ENCODE data around the gene PTPRN2. TPM values are rescaled to one million over a fixed set of nuclear protein-coding genes. Genes with fewer than 3 reads are reported as not detected.

Gene PTPRN2
- total RNA-seq, 5 donors from 2014 or later (not counting 1 experiment from before 2014, with no cell fraction given), result 0.60 to 1.7 (median 0.82) TPM

DNA sequence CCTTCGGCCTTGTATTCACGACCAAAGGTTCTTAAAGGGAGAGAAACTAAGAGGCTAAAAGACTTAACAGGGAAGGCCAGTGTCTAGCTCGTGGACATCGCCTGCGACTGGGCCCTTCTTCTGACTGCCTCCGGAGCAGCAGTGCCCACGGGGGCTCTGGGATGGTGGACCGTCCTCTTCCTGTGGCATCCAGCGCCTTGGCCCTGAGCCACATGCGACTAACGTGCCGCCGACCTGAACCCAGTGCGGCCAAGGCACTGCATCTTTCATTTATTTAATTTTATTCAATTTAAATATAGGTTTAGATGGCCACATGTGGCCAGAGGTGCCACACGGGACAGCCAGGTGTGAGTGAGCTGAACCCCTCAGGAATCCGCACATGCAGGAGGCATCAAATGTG is 451.7 kb downstream of the PTPRN2 start:
- H3K9me3 ChIP-seq, result no peaks in the 10 kb centered on the region
- Mint-ChIP-seq H3K36me3 (no peaks in the 10 kb centered on the region), H3K27ac (no peak overlapping the region), H3K27me3 (no peaks in the 10 kb centered on the region), H3K9me3 (no peaks in the 10 kb centered on the region), H3K4me3 (no peak overlapping the region), H3K4me1 (no peaks in the 10 kb centered on the region)
- DNase-seq, result no peak
- no peak for ATAC-seq (replicated peaks in 1 of 4)
- ChIA-PET CTCF (no interaction called here), POLR2A (no interaction called here)
- no peaks in the 10 kb centered on the region for H3K27me3 ChIP-seq (replicated peaks in 1 of 2; ENCODE audit: control insufficient read depth in 2 of 2, extremely low read depth in 1 of 2, insufficient read depth in 2 of 2, low read length in 1 of 2)
- H3K4me3 ChIP-seq (ENCODE audit: control insufficient read depth in 1 of 2, extremely low read depth in 1 of 2, low read length in 1 of 2), result no peak overlapping the region
- no peaks in the 10 kb centered on the region for H3K36me3 ChIP-seq (ENCODE audit: control insufficient read depth in 2 of 2, extremely low read depth in 1 of 2, insufficient read depth in 1 of 2, low read length in 1 of 2)
- WGBS (ENCODE audit: insufficient coverage), result 80% methylated on average over 8 of the region's 16 CpGs
- no peaks in the 10 kb centered on the region for H3K4me1 ChIP-seq (ENCODE audit: control insufficient read depth in 1 of 2, extremely low read depth in 1 of 2, insufficient read depth in 2 of 2, low read length in 2 of 2)
- no peak overlapping the region for H3K27ac ChIP-seq (ENCODE audit: low read length)

GRCh38 chr7:158134824-158135223 is 452.8 kb downstream of the PTPRN2 start:
- POLR2A ChIA-PET, result no interaction called here
- no peaks in the 10 kb centered on the region for H3K27me3 Mint-ChIP-seq
- 73% methylated on average over 2 of the region's 4 CpGs for WGBS (ENCODE audit: insufficient coverage)

DNA sequence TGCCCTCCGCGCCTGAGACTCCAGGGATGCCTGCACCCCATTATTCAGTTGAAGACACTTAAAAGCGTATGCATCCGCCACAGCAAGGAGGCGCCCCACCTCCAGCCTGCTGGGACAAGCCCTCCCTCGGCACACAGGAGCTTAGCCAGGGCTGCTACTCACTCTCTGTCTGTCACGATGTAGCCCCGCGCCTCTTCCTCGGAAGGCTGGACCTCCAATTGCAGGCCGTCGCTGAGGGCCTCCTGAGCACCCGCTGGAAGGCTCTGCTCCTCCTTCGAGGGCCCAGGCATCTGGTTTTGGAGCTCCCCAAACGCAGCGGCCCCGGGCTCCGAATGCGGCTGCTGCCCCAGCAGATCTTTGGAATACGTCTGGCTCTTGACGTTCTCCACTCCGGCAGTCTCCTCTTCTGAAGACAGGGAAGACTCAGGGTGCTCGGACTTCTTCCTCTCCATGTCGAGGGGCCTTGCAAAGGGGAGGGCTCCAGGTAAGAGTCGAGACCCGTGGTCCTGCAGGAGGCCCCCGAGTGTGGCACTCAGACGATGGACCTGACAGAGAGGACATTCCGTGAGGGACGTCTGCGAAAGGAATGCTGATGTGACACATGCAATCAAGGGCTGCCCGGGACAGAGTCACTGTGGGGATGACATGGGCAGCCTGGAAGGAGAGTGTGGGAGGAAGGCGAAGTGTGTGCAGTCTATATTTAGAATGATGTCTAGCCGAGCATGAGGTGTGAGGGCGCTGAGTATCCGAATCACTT is 453.9 kb downstream of the PTPRN2 start:
- 87% methylated on average over 31 of the region's 36 CpGs for WGBS (ENCODE audit: insufficient coverage)
- ChIA-PET POLR2A (no interaction called here), CTCF (no interaction called here)
- no peaks in the 10 kb centered on the region for H3K36me3 ChIP-seq (ENCODE audit: control insufficient read depth in 2 of 2, extremely low read depth in 1 of 2, insufficient read depth in 1 of 2, low read length in 1 of 2)
- no peak overlapping the region for H3K4me3 Mint-ChIP-seq
- no peak overlapping the region for H3K27ac ChIP-seq (ENCODE audit: low read length)
- H3K4me1 ChIP-seq (ENCODE audit: control insufficient read depth in 1 of 2, extremely low read depth in 1 of 2, insufficient read depth in 2 of 2, low read length in 2 of 2), result no peaks in the 10 kb centered on the region
- H3K4me3 ChIP-seq (ENCODE audit: control insufficient read depth in 1 of 2, extremely low read depth in 1 of 2, low read length in 1 of 2), result no peak overlapping the region
- no peaks in the 10 kb centered on the region for H3K9me3 Mint-ChIP-seq
- H3K4me1 Mint-ChIP-seq, result no peaks in the 10 kb centered on the region
- H3K9me3 ChIP-seq, result no peaks in the 10 kb centered on the region
- ATAC-seq (replicated peaks in 1 of 4) (no peak), DNase-seq (no peak)
- H3K27ac Mint-ChIP-seq, result no peak overlapping the region
- no peaks in the 10 kb centered on the region for H3K27me3 Mint-ChIP-seq
- no peaks in the 10 kb centered on the region for H3K36me3 Mint-ChIP-seq
- H3K27me3 ChIP-seq (replicated peaks in 1 of 2; ENCODE audit: control insufficient read depth in 2 of 2, extremely low read depth in 1 of 2, insufficient read depth in 2 of 2, low read length in 1 of 2), result peaks cover 0 to 3% of the 10 kb centered on the region in 2 experiments

More at GRCh38 chr7:158134824-158135223, 452.8 kb downstream of the PTPRN2 start:
- DNase-seq, result no peak
- Histone ChIP-seq H3K36me3 (ENCODE audit: control insufficient read depth in 2 of 2, extremely low read depth in 1 of 2, insufficient read depth in 1 of 2, low read length in 1 of 2) (no peaks in the 10 kb centered on the region), H3K9me3 (no peaks in the 10 kb centered on the region), H3K27ac (ENCODE audit: low read length) (no peak overlapping the region), H3K4me3 (ENCODE audit: control insufficient read depth in 1 of 2, extremely low read depth in 1 of 2, low read length in 1 of 2) (no peak overlapping the region), H3K27me3 (replicated peaks in 1 of 2; ENCODE audit: control insufficient read depth in 2 of 2, extremely low read depth in 1 of 2, insufficient read depth in 2 of 2, low read length in 1 of 2) (no peaks in the 10 kb centered on the region), H3K4me1 (ENCODE audit: control insufficient read depth in 1 of 2, extremely low read depth in 1 of 2, insufficient read depth in 2 of 2, low read length in 2 of 2) (no peaks in the 10 kb centered on the region)
- no peaks in the 10 kb centered on the region for H3K9me3 Mint-ChIP-seq
- H3K4me1 Mint-ChIP-seq, result no peaks in the 10 kb centered on the region
- ATAC-seq (replicated peaks in 1 of 4), result no peak
- no peaks in the 10 kb centered on the region for H3K36me3 Mint-ChIP-seq
- CTCF ChIA-PET, result no interaction called here
- H3K4me3 Mint-ChIP-seq, result no peak overlapping the region
- H3K27ac Mint-ChIP-seq, result no peak overlapping the region

DNA sequence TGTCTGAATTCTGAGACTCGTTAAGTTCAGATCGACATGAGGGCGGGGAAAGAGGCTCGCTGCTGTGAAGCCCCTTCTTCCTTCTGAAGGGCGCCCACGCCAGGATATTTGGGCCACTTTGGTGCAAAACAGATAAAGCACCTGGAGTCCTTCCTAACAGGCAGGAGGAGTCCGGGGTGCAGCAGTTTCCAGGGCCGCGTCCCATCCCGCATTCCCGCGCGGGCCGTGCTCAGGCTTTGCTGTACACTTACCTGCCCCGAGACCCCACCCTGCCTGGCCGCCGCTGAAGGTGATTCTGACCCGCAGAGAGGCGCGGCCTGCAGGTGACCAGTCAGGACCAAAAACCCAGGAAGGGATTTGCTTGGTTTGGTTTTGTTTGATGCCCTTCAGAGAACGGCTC is 454.6 kb downstream of the PTPRN2 start:
- DNase-seq (no peak), ATAC-seq (replicated peaks in 1 of 4) (no peak)
- peaks cover 0 to 3% of the 10 kb centered on the region in 2 experiments for H3K27me3 ChIP-seq (replicated peaks in 1 of 2; ENCODE audit: control insufficient read depth in 2 of 2, extremely low read depth in 1 of 2, insufficient read depth in 2 of 2, low read length in 1 of 2)
- no peak overlapping the region for H3K4me3 ChIP-seq (ENCODE audit: control insufficient read depth in 1 of 2, extremely low read depth in 1 of 2, low read length in 1 of 2)
- H3K27me3 Mint-ChIP-seq, result no peaks in the 10 kb centered on the region
- H3K4me1 ChIP-seq (ENCODE audit: control insufficient read depth in 1 of 2, extremely low read depth in 1 of 2, insufficient read depth in 2 of 2, low read length in 2 of 2), result no peaks in the 10 kb centered on the region
- no peak overlapping the region for H3K4me3 Mint-ChIP-seq
- no peaks in the 10 kb centered on the region for H3K36me3 Mint-ChIP-seq
- no peak overlapping the region for H3K27ac ChIP-seq (ENCODE audit: low read length)
- H3K36me3 ChIP-seq (ENCODE audit: control insufficient read depth in 2 of 2, extremely low read depth in 1 of 2, insufficient read depth in 1 of 2, low read length in 1 of 2), result no peaks in the 10 kb centered on the region
- 91% methylated on average over 20 of the region's 21 CpGs for WGBS (ENCODE audit: insufficient coverage)
- H3K9me3 ChIP-seq, result no peaks in the 10 kb centered on the region
- ChIA-PET CTCF (no interaction called here), POLR2A (no interaction called here)
- no peaks in the 10 kb centered on the region for H3K9me3 Mint-ChIP-seq
- no peaks in the 10 kb centered on the region for H3K4me1 Mint-ChIP-seq
- H3K27ac Mint-ChIP-seq, result no peak overlapping the region

DNA sequence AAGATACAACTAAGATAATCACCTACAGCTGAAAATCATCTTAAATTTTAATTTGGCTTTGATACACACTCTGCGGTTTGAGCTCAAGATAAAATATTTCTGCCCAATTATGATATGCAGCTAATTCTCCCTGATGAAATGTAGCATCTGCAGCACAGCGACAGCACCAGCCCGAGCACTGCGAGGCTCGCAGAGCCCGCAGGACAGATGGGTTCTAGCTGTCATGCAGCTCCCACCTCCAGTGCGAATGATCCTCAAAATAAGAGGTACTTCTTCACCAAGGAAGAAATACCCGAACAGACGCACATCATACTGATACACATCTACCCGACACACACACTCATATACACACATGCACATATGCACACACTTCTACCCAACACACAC is 457.6 kb downstream of the PTPRN2 start:
- WGBS (ENCODE audit: insufficient coverage), result 96% methylated on average over 9 of the region's 10 CpGs

DNA sequence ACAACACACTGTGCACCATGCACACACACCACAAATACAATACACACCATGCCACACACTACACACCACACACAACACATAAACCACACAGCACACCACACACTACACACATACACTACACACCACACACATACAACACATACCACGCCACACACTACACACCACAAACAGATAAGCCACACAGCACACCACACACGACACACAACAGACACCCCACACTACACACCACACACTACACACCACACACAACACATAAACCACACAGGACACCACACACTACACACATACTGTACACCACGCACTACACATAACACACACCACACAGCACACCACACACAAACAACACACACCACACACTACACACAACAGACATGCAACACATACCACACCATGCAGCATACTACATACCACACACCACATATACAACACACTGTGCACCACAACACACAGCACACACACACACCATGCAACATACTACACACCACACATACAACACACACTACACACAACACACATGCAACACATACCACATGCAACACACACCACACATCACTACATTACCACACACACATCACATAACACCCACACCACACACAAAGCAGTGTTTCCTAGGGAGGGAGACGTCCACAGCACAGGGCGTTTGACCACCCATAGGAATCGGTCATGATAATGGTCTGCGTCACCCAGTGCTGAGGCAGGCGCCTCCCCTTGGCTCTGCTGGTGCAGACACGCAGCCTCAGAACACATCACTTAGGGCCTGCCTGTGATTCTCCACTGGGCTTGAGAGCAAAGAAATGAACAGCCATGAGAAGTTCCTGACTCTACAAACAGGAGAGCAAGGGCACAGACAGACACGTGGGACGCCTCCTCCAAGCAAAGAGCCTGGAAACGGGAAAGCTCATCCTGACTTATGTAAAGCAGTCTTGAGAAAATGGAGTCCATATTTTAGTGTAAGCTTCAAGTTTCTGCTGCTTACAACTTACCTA is 458.3 kb downstream of the PTPRN2 start:
- ATAC-seq (replicated peaks in 1 of 4) (no peak), DNase-seq (no peak)
- Mint-ChIP-seq H3K9me3 (peaks cover 0 to 4% (median 1%) of the 10 kb centered on the region in 3 donors), H3K36me3 (no peaks in the 10 kb centered on the region), H3K4me3 (no peak overlapping the region), H3K4me1 (no peaks in the 10 kb centered on the region), H3K27me3 (no peaks in the 10 kb centered on the region), H3K27ac (no peak overlapping the region)
- no peaks in the 10 kb centered on the region for H3K9me3 ChIP-seq
- no peaks in the 10 kb centered on the region for H3K36me3 ChIP-seq (ENCODE audit: control insufficient read depth in 2 of 2, extremely low read depth in 1 of 2, insufficient read depth in 1 of 2, low read length in 1 of 2)
- H3K27me3 ChIP-seq (replicated peaks in 1 of 2; ENCODE audit: control insufficient read depth in 2 of 2, extremely low read depth in 1 of 2, insufficient read depth in 2 of 2, low read length in 1 of 2), result peaks cover 0 to 5% of the 10 kb centered on the region in 2 experiments
- H3K27ac ChIP-seq (ENCODE audit: low read length), result no peak overlapping the region
- ChIA-PET POLR2A (no interaction called here), CTCF (no interaction called here)
- 85% methylated on average over 9 of the region's 12 CpGs for WGBS (ENCODE audit: insufficient coverage)
- H3K4me3 ChIP-seq (ENCODE audit: control insufficient read depth in 1 of 2, extremely low read depth in 1 of 2, low read length in 1 of 2), result no peak overlapping the region
- no peaks in the 10 kb centered on the region for H3K4me1 ChIP-seq (ENCODE audit: control insufficient read depth in 1 of 2, extremely low read depth in 1 of 2, insufficient read depth in 2 of 2, low read length in 2 of 2)

More for the DNA sequence above, 457.6 kb downstream of the PTPRN2 start:
- no peak overlapping the region for H3K4me3 Mint-ChIP-seq
- H3K9me3 Mint-ChIP-seq, result peaks cover 0 to 4% (median 0%) of the 10 kb centered on the region in 3 donors
- no peaks in the 10 kb centered on the region for H3K9me3 ChIP-seq
- H3K4me1 ChIP-seq (ENCODE audit: control insufficient read depth in 1 of 2, extremely low read depth in 1 of 2, insufficient read depth in 2 of 2, low read length in 2 of 2), result no peaks in the 10 kb centered on the region
- ChIA-PET CTCF (interaction anchor here in 1 of 2 donors (0.6 kb wide), 1 partner anchor 1783 kb away, joined by 5 read pairs; no protein-coding TSS in a partner anchor), POLR2A (no interaction called here)
- H3K4me3 ChIP-seq (ENCODE audit: control insufficient read depth in 1 of 2, extremely low read depth in 1 of 2, low read length in 1 of 2), result no peak overlapping the region
- H3K36me3 Mint-ChIP-seq, result no peaks in the 10 kb centered on the region
- H3K4me1 Mint-ChIP-seq, result no peaks in the 10 kb centered on the region
- H3K27me3 ChIP-seq (replicated peaks in 1 of 2; ENCODE audit: control insufficient read depth in 2 of 2, extremely low read depth in 1 of 2, insufficient read depth in 2 of 2, low read length in 1 of 2), result peaks cover 0 to 5% of the 10 kb centered on the region in 2 experiments
- no peak for DNase-seq
- no peak overlapping the region for H3K27ac Mint-ChIP-seq
- no peak overlapping the region for H3K27ac ChIP-seq (ENCODE audit: low read length)
- no peaks in the 10 kb centered on the region for H3K36me3 ChIP-seq (ENCODE audit: control insufficient read depth in 2 of 2, extremely low read depth in 1 of 2, insufficient read depth in 1 of 2, low read length in 1 of 2)
- no peak for ATAC-seq (replicated peaks in 1 of 4)
- no peaks in the 10 kb centered on the region for H3K27me3 Mint-ChIP-seq
